Peyer's patch (tissue), 4 donors: ENCODE measurements around the gene GPD1L.

Experiments
- CTCF ChIP-seq, 6 experiments: fragments of 450-650 bp in 4 of 6; fragments of 200-600 bp in 2 of 6; sonication (generic) in 1 of 6; IDR thresholded peaks; one replicate each; pipeline ENCODE4 v1.5.1; 2017 to 2019; ENCODE audit warnings: antibody characterized with exemption in 6 of 6, mild to moderate bottlenecking in 3 of 6, moderate library complexity in 1 of 6
- POLR2A ChIP-seq, 2 donors: fragments of 450-650 bp; IDR thresholded peaks; one replicate each; pipeline ENCODE4 v1.5.1; 2017; ENCODE audit warnings: antibody characterized with exemption in 2 of 2, mild to moderate bottlenecking in 2 of 2, moderate library complexity in 2 of 2

GRCh38 chr3:32077260-32078084 is 28.9 kb upstream of the GPD1L start:
- TF ChIP-seq CTCF (IDR thresholded peaks at IDR 0.05), result peak in 3 of 6 experiments; percentile 19 to 35 (median 28)
- peak in 1 of 2 donors; percentile 43 for TF ChIP-seq POLR2A (IDR thresholded peaks at IDR 0.05)
